GM21360 (cell line): ENCODE measurements around the gene COPE.
"Not testable (repeated sequence)": the region's sequence is repeated elsewhere in the genome, so short reads cannot be mapped to it uniquely, and the experiment has no call there.

Source experiments
- ATAC-seq: cut with Tn5 transposase; IDR thresholded peaks from one replicate; pipeline ENCODE4 v1.9.1; 2021; ENCODE audit warnings: mild to moderate bottlenecking, moderate library complexity; ENCODE audit not compliant: unreplicated experiment

Gene COPE

DNA sequence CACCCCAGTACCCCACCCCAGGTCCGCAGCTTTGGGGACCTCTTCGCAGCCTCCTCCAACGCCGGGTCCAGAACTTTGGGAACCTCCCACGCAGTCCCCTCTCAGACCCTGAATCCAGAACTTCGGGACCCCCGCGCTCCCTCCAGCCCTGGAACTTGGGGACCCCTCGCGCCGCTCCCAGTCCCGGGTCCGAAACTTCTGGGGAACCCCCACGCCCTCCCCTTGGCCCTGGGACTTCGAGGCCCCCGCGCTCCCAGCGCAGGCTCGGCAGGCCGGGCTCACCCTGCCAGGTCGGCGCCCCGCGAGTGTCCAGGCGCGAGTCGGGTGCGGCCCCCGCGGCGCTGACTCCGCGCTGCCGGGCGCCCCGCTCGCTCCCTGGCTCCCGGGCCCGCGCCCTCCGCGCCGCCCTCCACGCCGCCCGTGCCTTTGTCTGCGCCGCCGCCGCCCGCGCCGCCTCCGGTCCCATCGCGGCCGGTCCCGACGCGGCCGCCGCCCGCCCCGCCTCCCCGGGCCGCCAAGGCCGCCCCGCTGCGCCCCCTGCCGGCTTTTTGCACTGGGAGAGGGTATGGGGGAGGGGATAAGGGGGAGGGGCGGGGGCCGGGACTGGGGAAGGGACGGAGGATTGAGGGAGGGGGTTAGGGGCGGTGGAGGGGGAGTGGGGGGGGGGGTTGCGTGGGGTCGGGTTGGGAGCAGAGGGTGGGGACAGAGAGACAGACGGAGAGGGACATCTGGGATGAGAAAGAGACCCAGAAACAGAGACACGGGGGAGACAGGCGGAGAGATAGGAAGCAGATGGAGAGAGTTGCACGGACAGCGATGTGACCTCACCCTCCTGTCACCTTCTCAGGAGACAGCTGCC lies 21.8 kb upstream of the COPE start, which contains the start of gene HOMER3:
HOMER3 (minus strand) TSS at position 449 of the 859 bp plus-strand sequence. CDS start 2,235 bp downstream, outside the sequence.
- ATAC-seq: no peak

DNA sequence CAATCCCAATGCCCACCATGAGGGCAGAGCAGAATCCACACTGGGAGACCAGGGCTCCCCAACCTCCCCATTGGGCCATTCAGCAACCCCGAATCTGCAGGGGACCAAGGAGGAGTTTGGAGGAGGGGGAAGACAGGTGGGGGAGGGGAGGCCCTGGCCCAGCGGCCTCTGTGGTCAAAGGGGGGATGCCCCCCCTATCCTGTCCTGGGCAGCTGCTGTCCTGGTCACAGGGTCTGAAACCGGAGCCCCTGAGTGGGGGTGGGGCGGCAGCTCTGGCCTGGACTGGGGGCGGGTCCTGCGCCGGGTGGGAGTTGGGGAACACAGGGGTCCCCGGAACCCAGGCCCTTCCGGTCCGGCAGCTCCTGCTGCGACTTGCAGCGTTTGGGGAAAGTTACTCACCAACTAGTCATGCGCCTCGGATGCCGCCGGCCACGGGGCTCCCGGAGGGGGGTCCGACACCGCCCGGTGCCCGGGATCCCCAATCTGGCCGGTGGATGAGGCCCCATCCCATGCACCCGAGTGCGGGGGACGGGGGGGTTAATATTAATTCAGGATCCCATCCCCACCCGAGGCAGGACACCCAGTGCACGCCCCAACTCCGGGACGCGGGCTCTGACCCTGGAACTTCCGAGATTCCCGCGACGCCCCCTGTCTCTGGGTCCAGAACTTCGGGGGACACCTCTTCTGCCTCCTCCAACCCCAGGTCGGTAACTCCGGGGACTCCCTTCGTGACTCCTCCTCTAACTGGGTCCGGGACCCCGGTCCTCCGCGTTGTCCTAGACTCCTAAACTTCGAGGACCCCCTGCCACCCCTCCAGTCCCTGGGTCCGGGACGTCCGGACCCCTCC lies 21.0 kb upstream of the COPE start:
- no peak for ATAC-seq

DNA sequence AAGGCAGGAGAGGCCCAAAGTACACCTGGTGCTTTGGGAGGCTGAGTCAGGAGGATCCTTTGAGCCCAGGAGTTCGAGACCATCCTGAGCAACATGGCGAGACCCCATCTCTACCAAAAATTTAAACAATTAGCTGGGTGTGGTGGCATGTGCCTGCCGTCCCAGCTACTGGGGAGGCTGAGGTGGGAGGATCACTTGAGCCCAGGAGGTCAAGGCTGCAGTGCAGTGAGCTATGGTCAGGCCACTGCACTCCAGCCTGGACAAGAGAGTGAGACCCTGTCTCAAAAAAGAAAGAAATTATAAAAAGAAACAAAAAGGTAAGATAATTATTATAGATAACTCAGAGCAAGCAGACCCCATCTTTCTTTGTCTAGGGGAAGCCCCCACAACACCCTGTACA lies 20.0 kb upstream of the COPE start:
- ATAC-seq: no peak

DNA sequence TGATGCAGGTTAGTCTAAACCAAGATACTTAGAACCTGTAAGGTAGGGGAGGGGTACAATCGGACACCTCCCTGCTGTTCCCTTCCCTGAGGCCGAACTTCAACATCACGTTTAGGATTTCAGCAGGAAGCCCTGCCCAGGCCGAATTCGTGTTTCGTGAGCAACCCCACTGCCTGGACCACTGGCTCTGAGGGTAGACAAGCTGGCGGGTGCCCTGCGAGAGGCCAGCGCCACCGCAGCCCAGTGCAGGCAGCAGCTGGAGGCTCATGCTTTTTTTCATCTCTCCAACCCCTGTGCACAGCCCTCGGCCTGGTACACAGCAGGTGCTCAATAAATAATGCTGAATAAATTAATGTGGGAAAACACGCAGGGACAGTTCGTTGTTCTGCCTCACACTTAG lies 14.1 kb upstream of the COPE start:
- no peak for ATAC-seq

DNA sequence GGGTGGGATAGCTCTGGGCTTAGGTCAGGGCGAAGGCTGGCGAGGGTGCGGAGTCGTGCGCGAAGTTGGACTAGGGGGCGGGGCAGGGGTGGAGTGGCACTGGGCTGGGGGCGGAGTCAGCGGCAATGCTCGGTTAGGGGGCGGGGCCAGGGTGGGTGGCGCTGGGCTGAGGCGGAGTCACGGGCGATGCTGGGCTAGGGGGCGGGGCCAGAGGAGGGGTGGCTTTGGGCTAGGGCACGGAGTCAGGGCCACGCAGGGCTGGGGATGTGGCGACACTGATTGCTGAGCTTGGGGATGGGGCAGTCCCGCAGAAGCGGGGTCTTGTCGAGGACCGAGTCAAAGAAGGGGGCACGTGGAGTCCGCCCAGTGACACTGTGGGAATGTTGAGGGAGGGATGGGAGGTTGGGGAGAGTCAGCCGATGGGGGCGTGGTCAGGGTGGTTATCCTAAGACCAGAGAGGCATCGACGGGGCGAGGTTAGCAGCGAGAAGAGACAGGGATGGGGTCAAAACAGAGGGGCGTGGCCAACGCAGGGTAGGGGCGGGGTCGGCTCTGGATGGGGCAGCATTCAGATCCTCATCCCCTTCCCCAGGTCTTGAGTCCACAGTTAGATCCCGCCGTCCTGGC lies 13.1 kb upstream of the COPE start:
- no peak for ATAC-seq

DNA sequence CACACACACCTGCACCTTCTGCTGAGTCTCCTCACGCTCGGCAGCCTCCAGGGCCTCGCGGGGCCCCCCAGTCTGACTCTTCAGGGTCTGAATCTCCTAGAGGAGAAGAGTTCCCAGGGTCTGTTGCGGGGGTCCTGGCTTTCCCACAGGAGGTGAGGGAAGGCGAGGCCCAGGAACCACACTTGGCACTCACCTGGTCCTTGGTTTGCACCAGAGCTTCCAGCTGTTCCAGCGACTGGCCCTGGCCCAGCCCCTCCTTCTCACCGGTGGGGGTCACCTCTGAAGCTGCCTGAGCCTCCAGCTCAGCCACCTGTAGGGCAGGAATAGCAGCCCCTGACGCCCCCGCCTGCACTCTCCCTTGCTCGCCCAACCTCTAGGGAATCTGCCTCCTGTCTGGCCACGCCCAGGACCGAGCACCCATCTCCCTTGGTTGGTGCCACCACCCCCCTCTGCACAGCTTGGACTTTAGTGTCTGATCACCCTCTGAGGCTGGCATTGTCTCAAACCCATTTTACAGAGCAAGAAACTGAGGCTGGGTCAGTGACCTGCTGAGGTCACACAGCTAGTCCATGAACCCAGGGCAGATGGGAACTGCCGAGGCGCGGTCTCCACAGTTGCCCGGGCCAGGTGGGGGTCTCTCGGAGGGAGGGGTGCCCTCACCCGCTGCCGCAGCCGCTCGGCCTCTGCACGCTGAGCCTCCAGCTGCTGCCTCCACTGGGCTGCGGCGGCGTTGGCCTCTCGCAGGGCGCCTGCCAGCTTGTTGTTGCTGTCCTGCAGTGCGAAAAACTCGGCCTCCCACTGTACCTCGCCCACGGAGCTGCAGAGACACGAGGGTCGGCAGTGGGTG lies 12.4 kb upstream of the COPE start:
- ATAC-seq: no peak

DNA sequence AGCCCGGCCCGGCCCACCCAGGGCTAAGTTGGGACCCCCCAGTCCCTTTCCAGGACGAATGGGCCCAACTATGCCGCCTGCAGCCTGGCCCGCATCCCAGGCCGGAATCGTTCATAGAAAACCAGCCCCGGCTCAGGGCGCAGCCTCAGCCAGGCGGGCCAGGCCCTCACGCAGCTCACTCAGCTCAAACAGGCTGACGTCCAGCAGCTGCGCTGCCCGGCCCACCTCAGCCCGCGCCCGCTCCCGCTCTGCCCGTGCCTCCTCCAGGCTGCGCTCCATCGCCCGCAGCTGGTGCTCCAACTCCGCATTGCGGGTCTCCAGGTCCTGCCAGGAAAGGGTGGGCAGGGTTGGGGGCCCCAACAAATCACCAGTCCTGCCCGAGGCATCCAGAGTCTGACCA lies 10.1 kb upstream of the COPE start:
- no peak for ATAC-seq

DNA sequence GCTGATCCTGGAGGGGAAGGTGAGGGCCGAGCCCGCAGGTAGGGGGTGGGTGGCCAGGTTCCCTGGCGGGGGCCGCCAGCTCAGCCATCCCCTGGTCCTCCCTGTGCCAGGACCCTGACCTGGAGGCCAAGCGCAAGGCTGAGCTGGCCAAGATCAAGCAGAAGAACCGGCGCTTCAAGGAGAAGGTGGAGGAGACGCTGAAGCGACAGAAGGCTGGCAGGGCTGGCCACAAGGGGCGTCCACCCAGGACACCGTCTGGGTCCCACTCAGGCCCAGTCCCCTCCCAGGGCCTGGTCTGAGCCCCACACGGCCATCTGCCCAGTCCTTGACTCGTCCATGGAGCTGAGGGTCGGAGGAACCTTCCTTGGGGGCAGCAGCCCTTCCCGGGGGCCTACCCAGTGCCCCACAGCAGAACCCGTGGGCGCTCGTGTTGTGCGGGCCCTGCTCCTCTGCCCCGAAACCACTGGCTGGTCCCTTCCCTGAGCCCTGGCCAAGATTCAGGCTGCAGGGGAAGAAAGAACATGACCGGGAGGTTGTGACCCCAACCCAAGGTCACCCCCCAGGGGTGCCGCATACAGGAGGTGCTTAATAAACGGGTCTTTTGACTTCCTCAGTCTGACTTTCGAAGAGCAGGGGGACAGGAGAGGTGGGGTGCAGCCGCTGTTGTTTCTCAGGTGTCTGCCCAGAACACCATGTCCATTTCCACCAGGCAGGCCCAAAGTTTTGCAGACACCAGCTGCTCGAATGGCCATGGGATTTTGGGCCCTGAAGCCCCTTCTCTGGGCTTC lies 9.0 kb upstream of the COPE start:
- no peak for ATAC-seq

DNA sequence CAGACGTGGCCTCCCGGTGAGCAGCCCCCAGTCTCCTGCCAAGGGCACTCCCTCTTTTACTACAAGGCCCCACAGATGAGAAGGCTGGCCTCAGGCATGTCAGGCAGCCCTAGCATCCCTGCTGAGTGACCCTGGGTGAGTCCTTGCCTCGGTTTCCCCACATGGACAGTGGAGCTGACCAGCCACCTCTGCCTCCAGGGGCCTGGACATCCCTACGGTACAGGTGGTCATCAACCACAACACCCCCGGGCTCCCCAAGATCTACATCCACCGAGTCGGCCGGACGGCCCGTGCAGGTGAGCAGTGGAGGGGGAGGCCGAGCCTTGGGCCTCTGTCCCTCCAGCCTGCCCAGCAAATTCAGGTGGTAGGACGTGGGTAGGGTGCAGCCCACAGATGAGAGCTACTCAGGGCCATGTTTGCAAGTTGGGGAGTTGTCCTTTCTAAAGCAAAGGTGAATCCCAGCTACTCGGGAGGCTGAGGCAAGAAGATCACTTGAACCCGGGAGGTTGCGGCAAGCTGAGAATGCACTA lies 5.6 kb upstream of the COPE start:
- no peak for ATAC-seq

DNA sequence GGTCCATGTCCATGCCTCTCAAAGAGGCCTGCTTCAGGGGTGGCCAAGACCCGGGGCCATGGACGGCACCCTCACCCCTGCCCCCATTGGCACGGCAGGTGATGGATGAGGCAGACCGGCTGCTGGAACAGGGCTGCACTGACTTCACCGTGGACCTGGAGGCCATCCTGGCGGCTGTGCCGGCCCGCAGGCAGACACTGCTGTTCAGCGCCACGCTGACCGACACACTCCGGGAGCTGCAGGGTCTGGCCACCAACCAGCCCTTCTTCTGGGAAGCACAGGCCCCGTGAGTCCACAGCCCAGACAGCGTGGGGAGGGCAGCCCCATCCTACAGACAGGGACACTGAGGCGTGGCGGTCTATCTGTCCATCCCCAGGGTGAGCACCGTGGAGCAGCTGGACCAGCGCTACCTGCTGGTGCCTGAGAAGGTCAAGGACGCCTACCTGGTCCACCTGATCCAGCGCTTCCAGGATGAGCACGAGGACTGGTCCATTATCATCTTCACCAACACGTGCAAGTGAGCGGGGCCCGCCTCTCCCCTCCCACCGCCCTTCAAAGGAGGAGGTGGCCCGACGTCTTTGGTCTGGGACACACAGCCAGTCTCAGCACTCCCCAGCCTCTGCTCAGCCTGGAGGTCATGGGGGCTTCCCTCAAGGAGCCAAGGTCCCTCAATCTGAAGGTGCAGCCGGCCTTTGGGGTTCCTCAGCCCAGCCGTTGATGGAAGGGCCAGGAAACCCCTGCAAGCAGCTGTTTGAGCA lies 3.2 kb upstream of the COPE start:
- ATAC-seq: no peak

DNA sequence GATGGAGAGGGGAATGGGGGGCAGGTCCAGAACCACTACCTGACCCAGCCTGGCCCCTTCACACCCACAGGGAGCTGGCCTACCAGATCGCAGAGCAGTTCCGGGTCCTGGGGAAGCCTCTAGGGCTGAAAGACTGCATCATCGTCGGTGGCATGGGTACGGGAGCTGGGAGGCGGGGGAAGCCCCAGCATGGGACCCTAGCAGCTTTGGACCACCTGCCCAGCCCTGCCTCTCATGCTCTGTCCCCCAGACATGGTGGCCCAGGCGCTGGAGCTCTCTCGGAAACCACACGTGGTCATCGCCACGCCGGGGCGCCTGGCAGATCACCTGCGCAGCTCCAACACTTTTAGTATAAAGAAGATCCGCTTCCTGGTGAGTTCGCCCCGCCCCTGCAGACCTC lies 2.4 kb upstream of the COPE start:
- ATAC-seq: no peak

DNA sequence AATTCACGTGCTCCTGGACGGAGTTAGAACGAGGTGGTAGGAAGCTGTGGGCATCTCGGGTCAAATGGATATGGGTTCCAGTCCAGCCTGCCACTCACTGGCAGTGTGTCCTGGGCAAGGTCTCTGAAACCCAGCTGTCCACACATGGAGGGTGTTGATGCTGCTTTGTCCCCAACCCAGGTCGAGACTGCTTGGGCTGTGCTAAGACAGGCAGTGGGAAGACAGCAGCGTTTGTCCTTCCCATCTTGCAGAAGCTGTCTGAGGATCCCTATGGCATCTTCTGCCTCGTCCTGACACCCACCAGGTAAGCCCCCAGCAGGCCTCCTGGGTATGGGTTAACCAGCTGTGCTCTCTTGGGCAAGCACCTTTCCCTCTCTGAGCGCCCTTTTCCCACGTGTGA lies 1.2 kb upstream of the COPE start:
- no peak for ATAC-seq

DNA sequence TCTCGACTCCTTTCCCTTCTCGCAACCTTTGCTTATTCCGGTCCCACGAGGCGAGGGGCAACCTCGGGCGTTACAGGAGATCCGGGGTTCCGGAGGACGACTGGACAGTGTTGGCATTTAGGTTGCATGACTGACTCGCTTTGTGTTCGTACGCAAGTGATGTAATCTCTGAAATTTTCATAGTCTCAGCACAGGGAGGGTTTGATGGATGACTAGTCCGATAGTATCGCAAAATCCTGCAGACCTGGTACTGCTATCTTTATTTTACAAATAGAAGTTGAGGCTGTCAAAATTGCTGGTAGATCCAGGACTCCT lies 670 bp upstream of the COPE start:
- no peak for ATAC-seq

DNA sequence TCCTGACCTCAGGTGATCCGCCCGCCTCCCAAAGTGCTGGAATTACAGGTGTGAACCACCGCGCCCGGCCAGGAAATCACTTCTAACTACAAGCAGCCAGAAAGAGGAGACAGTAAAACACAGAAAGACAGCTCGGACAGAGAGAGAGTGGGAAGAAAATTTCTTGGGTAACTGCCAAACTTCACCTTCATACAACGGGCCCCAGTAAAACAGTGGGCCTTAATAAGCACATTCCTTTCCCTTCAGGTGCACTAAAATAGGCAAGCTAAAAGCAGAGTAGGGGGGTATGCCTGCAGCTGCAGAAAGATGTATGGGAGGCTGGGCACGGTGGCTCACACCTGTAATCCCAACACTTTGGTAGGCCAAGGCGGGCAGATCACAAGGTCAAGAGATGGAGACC lies 1.6 kb downstream of the COPE start:
- ATAC-seq: not testable (repeated sequence)

DNA sequence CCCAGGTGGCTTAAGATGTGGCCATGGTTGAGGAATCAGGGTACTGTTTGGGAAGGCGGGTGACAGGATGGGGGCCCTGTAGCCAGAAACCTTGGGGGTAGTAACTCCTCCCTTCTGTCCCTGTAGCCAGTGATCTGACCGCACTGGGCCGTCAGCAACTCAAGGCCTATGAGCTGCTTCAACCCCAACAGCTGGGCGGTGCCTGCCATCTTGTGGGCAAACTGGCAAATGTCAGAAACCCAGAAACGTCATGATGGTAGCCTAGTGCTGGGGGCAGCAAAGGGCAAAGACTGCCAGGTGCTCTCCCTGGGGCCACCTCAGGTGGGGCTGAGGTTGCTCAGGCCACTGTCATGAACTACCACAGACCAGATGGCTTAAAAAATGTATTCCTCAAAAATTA lies 3.5 kb downstream of the COPE start:
- ATAC-seq: no peak

DNA sequence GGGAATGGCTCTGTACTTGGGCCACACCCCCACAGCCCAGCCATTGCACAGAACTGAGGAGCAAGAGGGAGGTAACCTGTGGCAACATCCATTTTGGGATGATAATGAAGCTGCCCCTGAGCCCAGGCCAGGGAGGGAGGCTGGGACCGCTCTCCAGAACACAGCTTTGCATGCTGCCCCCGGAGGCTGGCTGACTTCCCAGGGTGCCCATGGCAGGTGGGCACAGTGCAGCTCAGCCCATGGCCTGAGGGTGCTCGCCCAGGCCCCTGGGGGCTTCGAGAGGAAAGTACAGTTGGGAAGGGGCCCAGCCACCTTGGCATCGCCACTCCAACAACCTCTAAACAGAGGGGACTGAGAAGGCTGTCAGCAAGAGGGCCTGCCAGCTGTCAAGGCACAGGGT lies 5.7 kb downstream of the COPE start:
- no peak for ATAC-seq

DNA sequence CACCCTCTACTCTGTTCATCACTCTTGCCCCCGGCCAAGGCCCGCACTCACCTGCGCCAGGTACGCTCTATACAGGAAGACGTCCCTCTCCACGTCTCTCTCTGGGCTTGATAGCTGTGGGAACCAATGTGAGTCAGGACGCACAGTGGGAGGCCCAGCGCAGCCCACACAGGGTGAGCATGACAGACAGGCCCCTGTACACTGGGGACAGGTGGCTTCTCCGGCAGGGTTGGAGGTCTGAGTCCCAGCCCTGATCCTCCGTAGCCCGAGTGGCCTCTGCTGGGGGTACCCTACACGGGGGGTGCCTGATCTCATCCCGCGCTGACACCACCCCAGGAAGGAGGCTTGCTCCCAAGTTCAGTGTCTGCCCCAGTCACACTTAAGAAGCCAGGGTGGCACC lies 6.3 kb downstream of the COPE start:
- ATAC-seq: no peak

DNA sequence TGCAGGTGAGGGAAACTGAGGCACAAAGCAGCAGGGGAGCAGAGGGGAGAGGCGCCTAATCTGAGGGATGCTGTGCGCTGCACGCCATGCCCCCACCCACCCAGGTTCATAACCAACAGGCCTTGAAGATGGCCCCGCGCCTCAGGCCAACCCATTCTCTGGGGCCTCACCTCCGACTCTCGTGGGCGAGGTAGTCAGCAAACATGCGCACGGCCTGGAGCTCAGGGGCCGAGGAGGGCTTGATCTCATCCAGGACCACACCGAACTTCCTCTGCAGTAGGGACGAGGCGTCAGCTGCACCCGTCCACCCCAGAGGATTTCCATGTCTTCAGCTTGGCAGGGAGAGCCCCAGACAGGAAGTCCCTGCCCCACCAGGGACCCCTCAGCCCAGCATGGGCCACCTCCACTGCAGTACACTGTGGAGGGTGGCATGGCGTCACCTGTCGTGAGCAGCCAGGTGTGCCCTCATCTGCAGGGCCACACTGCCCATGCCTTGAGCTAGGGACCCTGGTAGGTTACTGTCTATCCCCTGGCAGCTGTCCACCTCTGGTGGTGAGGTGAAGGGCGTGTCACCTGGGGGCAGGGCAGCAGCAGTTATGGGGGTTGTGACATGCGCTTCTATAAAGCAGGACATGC lies 8.3 kb downstream of the COPE start:
- no peak for ATAC-seq

DNA sequence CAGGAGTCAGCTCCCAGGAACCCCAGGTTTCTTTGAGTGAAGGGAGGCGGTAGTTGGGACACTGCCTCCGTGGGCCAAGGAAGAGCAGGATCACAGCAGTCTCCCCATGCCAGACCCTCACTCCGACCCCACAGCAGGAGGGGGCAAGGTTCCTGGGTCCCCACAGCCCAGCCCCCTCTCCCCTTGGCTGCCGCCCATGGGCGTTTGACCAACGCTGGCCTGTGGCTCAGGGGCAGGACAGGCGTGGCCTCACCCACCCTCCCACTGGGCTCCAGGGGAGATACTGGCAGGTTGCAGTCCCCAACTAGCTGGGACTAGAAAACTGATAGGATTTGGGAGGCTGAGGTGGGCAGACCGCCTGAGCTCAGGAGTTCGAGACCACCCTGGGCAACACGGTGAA lies 9.2 kb downstream of the COPE start:
- no peak for ATAC-seq
